MM.1S (cell line): Measurements from ENCODE around the gene DPP9.

Experiments
- CTCF ChIP-seq: fragments of 300-600 bp; sonication (generic); IDR thresholded peaks from 2 replicates; pipeline ENCODE4 v1.5.1; 2016; ENCODE audit warnings: antibody characterized with exemption, low read length, mixed read lengths
- EZH2 ChIP-seq: fragments of 300-600 bp; sonication (generic); optimal IDR thresholded peaks from 2 replicates; pipeline ENCODE3; 2017; ENCODE audit warnings: low read depth, mild to moderate bottlenecking, antibody characterized with exemption, low read length, mixed read lengths

DNA sequence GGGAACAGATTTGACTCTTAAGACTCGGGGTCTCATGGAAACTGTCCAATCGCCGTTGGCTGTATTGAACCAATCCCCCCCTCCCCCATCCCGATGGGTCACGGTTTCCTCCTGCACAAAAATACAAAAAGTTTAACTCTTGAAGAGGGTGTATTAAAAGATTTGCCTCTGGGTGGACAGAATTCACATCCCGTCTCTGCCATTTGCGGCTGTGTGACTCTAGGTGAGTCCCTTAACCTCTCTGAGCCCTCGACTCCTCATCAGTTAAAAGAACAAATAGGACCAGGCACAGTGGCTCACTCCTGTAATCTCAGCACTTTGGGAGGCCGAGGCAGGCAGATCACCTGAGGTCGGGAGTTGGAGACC is 36.6 kb upstream of the DPP9 start:
- TF ChIP-seq CTCF (no peak), EZH2 (no peak)
